ENCODE measurements around the gene OFD1. TPM values are rescaled to one million over a fixed set of nuclear protein-coding genes. Genes with fewer than 3 reads are reported as not detected.
"Not testable (repeated sequence)": the region's sequence is repeated elsewhere in the genome, so short reads cannot be mapped to it uniquely, and the experiment has no call there.

OFD1 gene
- total RNA-seq, 2 donors from 2014 or later = 18.2 to 19.9 TPM

- intact Hi-C loops (cut with DNase I) = no loop called here
- no peak for DNase-seq (ENCODE audit: low spot score)
These were observed 35.2 kb upstream of the OFD1 start for GRCh38 chrX:13699183-13699826.

- no peak for DNase-seq (ENCODE audit: low spot score)
- intact Hi-C loops (cut with DNase I) = no loop called here
These were observed 34.2 kb upstream of the OFD1 start for GRCh38 chrX:13700380-13700779.

- no peak for DNase-seq (ENCODE audit: low spot score)
- intact Hi-C loops (cut with DNase I) = no loop called here
These were observed 32.3 kb upstream of the OFD1 start for GRCh38 chrX:13702111-13702789.

- no peak for DNase-seq (ENCODE audit: low spot score)
- intact Hi-C loops (cut with DNase I) = no loop called here
These were observed 31.4 kb upstream of the OFD1 start for GRCh38 chrX:13703135-13703534.

- no peak for DNase-seq (ENCODE audit: low spot score)
- intact Hi-C loops (cut with DNase I) = no loop called here
These were observed 31.0 kb upstream of the OFD1 start for GRCh38 chrX:13703589-13703988.

- intact Hi-C loops (cut with DNase I) = no loop called here
- no peak for DNase-seq (ENCODE audit: low spot score)
These were observed 23.4 kb upstream of the OFD1 start for GRCh38 chrX:13711141-13711540.

- intact Hi-C loops (cut with DNase I) = no loop called here
- no peak for DNase-seq (ENCODE audit: low spot score)
These were observed 18.1 kb upstream of the OFD1 start for GRCh38 chrX:13716455-13716854.

GRCh38 chrX:13716905-13717304, 17.6 kb upstream of the OFD1 start:
- intact Hi-C loops (cut with DNase I) = no loop called here
- no peak for DNase-seq (ENCODE audit: low spot score)

GRCh38 chrX:13717700-13718472, 16.7 kb upstream of the OFD1 start:
- intact Hi-C loops (cut with DNase I) = no loop called here
- no peak for DNase-seq (ENCODE audit: low spot score)

GRCh38 chrX:13719192-13719856, 15.2 kb upstream of the OFD1 start:
- DNase-seq (ENCODE audit: low spot score) = no peak

GRCh38 chrX:13721371-13721770, 13.2 kb upstream of the OFD1 start:
- intact Hi-C loops (cut with DNase I) = no loop called here
- no peak for DNase-seq (ENCODE audit: low spot score)

More at GRCh38 chrX:13719192-13719856, 15.2 kb upstream of the OFD1 start:
- intact Hi-C loops (cut with DNase I) = no loop called here

GRCh38 chrX:13721819-13722519, 12.6 kb upstream of the OFD1 start:
- DNase-seq (ENCODE audit: low spot score) = no peak
- intact Hi-C loops (cut with DNase I) = no loop called here

GRCh38 chrX:13724878-13725277, 9.7 kb upstream of the OFD1 start:
- intact Hi-C loops (cut with DNase I); DNase-seq (ENCODE audit: low spot score): not testable (repeated sequence)

GRCh38 chrX:13726583-13726982, 8.0 kb upstream of the OFD1 start:
- not testable (repeated sequence) for DNase-seq (ENCODE audit: low spot score)

GRCh38 chrX:13730523-13730922, 4.0 kb upstream of the OFD1 start:
- intact Hi-C loops (cut with DNase I) = loop anchor here (5.0 to 10.0 kb wide), 2 partner anchors 66 to 73 kb away; no protein-coding TSS in a partner anchor
- DNase-seq (ENCODE audit: low spot score) = not testable (repeated sequence)

More at GRCh38 chrX:13726583-13726982, 8.0 kb upstream of the OFD1 start:
- intact Hi-C loops (cut with DNase I) = not testable (repeated sequence)

- intact Hi-C loops (cut with DNase I) = loop anchor here (5.0 to 10.0 kb wide), 2 partner anchors 68 to 75 kb away; no protein-coding TSS in a partner anchor
- DNase-seq (ENCODE audit: low spot score) = no peak
These were observed 2.1 kb upstream of the OFD1 start for GRCh38 chrX:13732246-13733067.

GRCh38 chrX:13733506-13733905, 1.0 kb upstream of the OFD1 start:
- intact Hi-C loops (cut with DNase I) = loop anchor here (5.0 to 10.0 kb wide), 2 partner anchors 69 to 76 kb away; no protein-coding TSS in a partner anchor
- DNase-seq (ENCODE audit: low spot score) = no peak

GRCh38 chrX:13741695-13742094, 7.1 kb downstream of the OFD1 start:
- intact Hi-C loops (cut with DNase I) = no loop called here
- no peak for DNase-seq (ENCODE audit: low spot score)

Measured in posterior vena cava (tissue), 2 donors.